NCI-H128 (cell line): ENCODE measurements around the gene KCNH3.
"Not testable (repeated sequence)": the region's sequence is repeated elsewhere in the genome, so short reads cannot be mapped to it uniquely, and the experiment has no call there.

ENCODE experiments used
- DNase-seq: peaks from one replicate; lab custom pipeline; 2025; ENCODE audit not compliant: unreplicated experiment; lab: John Stamatoyannopoulos, UW

Gene KCNH3

GRCh38 chr12:49527361-49528130 lies 11.3 kb upstream of the KCNH3 start:
- no peak for DNase-seq

- no peak for DNase-seq
These were observed 9.4 kb upstream of the KCNH3 start for GRCh38 chr12:49529414-49529813.

- no peak for DNase-seq
These were observed 7.1 kb upstream of the KCNH3 start for GRCh38 chr12:49531745-49532144.

GRCh38 chr12:49533331-49533730 lies 5.5 kb upstream of the KCNH3 start:
- DNase-seq = no peak

- not testable (repeated sequence) for DNase-seq
These were observed 4.7 kb upstream of the KCNH3 start for GRCh38 chr12:49534122-49534521.

GRCh38 chr12:49534731-49535278 lies 4.0 kb upstream of the KCNH3 start:
- no peak for DNase-seq

GRCh38 chr12:49535921-49536525 lies 2.8 kb upstream of the KCNH3 start:
- DNase-seq = no peak

GRCh38 chr12:49536526-49537071 lies 2.2 kb upstream of the KCNH3 start:
- no peak for DNase-seq

- no peak for DNase-seq
These were observed 1.5 kb upstream of the KCNH3 start for GRCh38 chr12:49537231-49537751.

GRCh38 chr12:49537752-49538509 lies 899 bp upstream of the KCNH3 start:
- no peak for DNase-seq

- no peak for DNase-seq
These were observed 787 bp downstream of the KCNH3 start for GRCh38 chr12:49539406-49540228.

- DNase-seq = no peak
These were observed 1.7 kb downstream of the KCNH3 start for GRCh38 chr12:49540229-49541139.

GRCh38 chr12:49541140-49541861 lies 2.5 kb downstream of the KCNH3 start:
- no peak for DNase-seq

- DNase-seq = no peak
These were observed 3.2 kb downstream of the KCNH3 start for GRCh38 chr12:49541911-49542505.

- DNase-seq = no peak
These were observed 3.8 kb downstream of the KCNH3 start for GRCh38 chr12:49542592-49543160.

- no peak for DNase-seq
These were observed 4.5 kb downstream of the KCNH3 start for GRCh38 chr12:49543221-49543913.
